MM.1S (cell line): ENCODE measurements around the gene GRB2.

Experiments
- CTCF ChIP-seq: fragments of 300-600 bp; sonication (generic); IDR thresholded peaks from 2 replicates; pipeline ENCODE4 v1.5.1; 2016; ENCODE audit warnings: antibody characterized with exemption, low read length, mixed read lengths
- EZH2 ChIP-seq: fragments of 300-600 bp; sonication (generic); optimal IDR thresholded peaks from 2 replicates; pipeline ENCODE3; 2017; ENCODE audit warnings: low read depth, mild to moderate bottlenecking, antibody characterized with exemption, low read length, mixed read lengths
- EZH2phosphoT487 ChIP-seq: fragments of 300-600 bp; sonication (generic); IDR thresholded peaks from 2 replicates; pipeline ENCODE4 v1.6.1; 2018; ENCODE audit warnings: antibody characterized with exemption, low read length

- TF ChIP-seq CTCF (no peak), EZH2 (no peak), EZH2phosphoT487 (no peak)
Measured at GRCh38 chr17:75414488-75414887, 9.0 kb upstream of the GRB2 start.
